GM12801 (cell line): ENCODE results near the gene DOCK3.

ENCODE experiments used
- TF ChIP-seq, protein P1 (sequence below): IDR thresholded peaks from one replicate; pipeline ENCODE4 v1.5.1; 2011; ENCODE audit warnings: control low read depth; ENCODE audit not compliant: insufficient read length; ENCODE audit errors: extremely low read depth

The DOCK3 gene

GRCh38 chr3:51333021-51333420 is 658.3 kb downstream of the DOCK3 start:
- TF ChIP-seq, protein P1, sequence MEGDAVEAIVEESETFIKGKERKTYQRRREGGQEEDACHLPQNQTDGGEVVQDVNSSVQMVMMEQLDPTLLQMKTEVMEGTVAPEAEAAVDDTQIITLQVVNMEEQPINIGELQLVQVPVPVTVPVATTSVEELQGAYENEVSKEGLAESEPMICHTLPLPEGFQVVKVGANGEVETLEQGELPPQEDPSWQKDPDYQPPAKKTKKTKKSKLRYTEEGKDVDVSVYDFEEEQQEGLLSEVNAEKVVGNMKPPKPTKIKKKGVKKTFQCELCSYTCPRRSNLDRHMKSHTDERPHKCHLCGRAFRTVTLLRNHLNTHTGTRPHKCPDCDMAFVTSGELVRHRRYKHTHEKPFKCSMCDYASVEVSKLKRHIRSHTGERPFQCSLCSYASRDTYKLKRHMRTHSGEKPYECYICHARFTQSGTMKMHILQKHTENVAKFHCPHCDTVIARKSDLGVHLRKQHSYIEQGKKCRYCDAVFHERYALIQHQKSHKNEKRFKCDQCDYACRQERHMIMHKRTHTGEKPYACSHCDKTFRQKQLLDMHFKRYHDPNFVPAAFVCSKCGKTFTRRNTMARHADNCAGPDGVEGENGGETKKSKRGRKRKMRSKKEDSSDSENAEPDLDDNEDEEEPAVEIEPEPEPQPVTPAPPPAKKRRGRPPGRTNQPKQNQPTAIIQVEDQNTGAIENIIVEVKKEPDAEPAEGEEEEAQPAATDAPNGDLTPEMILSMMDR = no peak

- TF ChIP-seq, protein P1 = no peak
These were observed 661.5 kb downstream of the DOCK3 start for GRCh38 chr3:51336261-51336660.

DNA sequence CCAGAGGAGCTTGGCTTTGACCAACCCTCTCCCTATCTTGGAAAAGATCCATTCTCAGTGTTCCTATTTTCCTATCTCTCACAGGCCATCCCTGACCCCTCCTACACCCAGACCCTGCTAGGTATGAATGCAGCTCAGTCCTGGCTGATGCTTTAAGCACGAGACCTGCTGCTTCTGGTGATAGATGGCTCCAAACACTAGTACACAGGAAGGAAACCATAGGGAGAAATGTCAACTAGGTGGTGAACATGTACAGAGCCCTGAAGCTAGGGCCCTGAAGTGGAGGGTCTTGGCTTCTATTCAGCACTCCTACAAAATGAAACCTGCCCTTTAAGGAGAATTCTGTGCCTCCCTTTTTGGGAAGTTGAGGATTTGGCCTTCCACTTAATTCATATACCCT is 662.9 kb downstream of the DOCK3 start:
- TF ChIP-seq, protein P1 = no peak

DNA sequence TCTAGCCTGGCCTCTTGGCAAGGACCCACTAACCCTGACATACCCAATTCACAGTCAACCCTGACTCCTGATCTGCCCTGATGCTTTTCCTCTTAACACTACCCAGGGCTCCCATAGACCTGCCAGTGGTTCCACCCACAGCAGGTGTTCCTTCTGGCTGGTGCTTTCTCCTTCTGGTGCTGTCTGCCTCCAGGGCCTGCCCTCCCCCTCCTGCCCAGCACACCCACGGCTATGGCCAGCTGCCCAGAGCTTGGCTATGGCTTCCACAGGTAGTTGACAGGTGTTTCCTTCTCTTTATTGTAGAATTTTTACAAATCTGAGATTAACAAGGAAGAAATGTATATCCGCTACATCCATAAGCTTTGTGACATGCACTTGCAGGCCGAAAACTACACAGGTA is 663.9 kb downstream of the DOCK3 start:
- TF ChIP-seq, protein P1 = no peak

DNA sequence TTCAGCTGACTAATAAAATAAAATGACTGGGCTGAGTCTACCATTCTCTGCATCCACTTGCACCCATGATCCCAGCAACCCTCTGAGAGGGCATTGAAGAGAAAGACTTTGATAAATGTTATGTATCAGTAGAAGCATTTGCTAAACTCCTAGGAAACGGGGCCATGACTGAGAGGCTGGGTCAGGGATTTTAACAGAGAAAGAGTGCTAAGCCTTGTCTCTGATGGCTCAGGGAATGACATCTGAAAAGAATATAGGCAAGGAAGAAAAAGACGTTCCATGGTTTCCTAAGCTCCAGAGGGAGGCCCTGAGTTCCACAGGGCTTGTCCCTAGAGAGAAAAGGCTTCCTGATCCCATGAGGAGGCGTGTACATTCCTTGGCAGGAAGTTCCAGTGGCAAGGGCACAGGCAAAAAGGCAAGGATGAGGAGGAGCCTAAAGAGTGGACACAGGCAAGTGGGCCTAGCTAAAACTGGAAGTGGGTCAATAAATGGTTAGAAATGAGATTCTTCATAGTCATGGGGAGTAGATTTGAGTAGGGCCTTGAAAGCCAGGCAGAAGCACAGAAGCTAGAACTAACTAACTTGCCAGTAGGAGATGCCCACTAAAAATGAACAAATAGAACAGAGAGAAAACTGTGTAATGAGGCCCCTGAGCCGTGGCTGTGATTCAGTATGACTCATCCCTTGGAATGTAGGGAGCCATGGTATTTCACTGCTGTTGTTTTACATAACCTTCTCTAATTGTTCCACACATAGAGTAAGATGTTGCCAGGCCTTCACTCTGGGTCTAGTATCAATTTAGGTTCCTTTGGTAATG is 665.5 kb downstream of the DOCK3 start:
- TF ChIP-seq, protein P1 = no peak

DNA sequence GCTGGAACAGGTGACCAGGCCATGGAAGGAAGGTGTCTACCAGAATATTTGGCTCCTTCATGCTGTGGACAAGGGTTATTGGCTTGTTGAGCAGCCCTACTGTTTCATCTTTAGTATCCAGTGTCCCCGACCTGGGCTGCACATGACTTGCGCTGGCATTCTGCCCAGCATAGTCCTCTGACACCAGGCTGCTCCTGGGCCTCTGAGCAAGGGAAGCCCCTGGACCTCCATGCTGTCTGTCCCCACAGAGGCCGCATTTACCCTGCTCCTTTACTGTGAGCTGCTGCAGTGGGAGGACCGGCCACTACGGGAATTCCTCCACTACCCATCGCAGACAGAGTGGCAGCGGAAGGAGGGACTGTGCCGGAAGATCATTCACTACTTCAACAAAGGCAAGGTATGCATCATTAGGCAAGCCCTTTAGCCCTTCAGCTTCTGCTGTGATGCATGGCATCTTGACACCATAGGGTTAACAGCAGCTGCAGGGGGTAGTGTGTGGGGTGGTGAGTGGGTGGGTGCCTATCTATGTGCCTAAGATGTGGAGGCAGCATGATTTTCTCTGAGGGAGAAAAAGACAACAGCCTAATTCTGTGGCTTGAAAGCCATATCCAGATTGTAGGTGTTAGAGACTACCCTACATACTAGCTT is 666.4 kb downstream of the DOCK3 start:
- TF ChIP-seq, protein P1 = no peak

GRCh38 chr3:51343918-51344687 is 669.4 kb downstream of the DOCK3 start:
- TF ChIP-seq, protein P1 = no peak
